ENCODE data around the gene RNF144B.

DNA sequence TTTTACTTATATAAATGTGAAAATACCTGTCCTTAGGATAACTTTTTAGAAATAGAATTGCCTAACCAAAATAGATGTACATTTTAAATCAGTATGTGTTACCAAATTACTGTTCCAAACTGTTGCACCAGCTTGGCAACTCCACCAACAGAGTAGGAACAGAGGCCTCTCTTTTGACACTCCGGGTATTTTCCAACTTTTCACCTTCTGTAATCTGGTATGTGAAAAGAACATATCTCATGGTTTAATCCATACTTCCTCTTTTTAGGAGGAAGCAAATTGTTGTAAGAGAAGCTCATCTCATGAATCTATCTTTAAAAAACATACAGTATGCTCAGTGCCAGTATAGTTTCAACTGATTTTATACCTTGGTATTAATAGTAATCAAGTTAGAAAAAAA lies 24.9 kb downstream of the RNF144B start:
- TF ChIP-seq CTCF (IDR thresholded peaks at IDR 0.05 in 2 of 3, conservative IDR thresholded peaks at IDR 0.05 in 1 of 3; ENCODE audit: control insufficient read depth in 2 of 3, extremely low read depth in 1 of 3, insufficient read depth in 1 of 3, low read depth in 3 of 3, low read length in 3 of 3): no peak
- no peak for TF ChIP-seq BACH1 (IDR thresholded peaks at IDR 0.05; ENCODE audit: borderline replicate concordance)
- no peak for TF ChIP-seq POLR2A (IDR thresholded peaks at IDR 0.05; ENCODE audit: low read depth, low read length)
- TF ChIP-seq NFIC (IDR thresholded peaks at IDR 0.05; ENCODE audit: low read depth, low read length): no peak
